IMR-90 (cell line): ENCODE data around the gene NEIL3. TPM values are rescaled to one million over a fixed set of nuclear protein-coding genes. Genes with fewer than 3 reads are reported as not detected.

Source experiments
- ATAC-seq: fragments of 200-7000 bp; cut with Tn5 transposase; 2 replicates; pipeline ENCODE4 v1.9.1; 2020; ENCODE audit warnings: low read depth, mild to moderate bottlenecking, moderate library complexity
- BruUV-seq: library from RNA; stranded (reverse); fragments of 400-500 nt; replicated peaks from 2 replicates; lab custom pipeline; 2021; lab: Mats Ljungman, UMichigan
- CTCF ChIA-PET: fragments of 300-600 bp; formaldehyde crosslinking; extraction: SDS; loops from one replicate; lab custom pipeline; 2021; ENCODE audit warnings: antibody characterized with exemption; lab: Yijun Ruan, JAX
- POLR2A ChIA-PET: fragments of 300-600 bp; sonication (Branson Sonifier 250); formaldehyde crosslinking; loops from one replicate; lab custom pipeline; 2022; ENCODE audit warnings: antibody characterized with exemption; ENCODE audit not compliant: unreplicated experiment; lab: Charles Lee
- DNase-seq: peaks from one replicate; pipeline ENCODE4 v3.0.0; 2013
- H2AFZ ChIP-seq: replicated peaks from 2 replicates; pipeline ENCODE3; 2013; ENCODE audit warnings: low read length, mild to moderate bottlenecking; ENCODE audit not compliant: poor library complexity
- H2AK5ac ChIP-seq: 2 replicates; pipeline ENCODE4 v1.6.1; 2013; ENCODE audit warnings: low read depth, low read length, inconsistent platforms
- H2AK9ac ChIP-seq: replicated peaks from 2 replicates; pipeline ENCODE3; 2013; ENCODE audit warnings: mild to moderate bottlenecking, low read depth, low read length, moderate library complexity; ENCODE audit not compliant: poor library complexity
- H2BK120ac ChIP-seq: 2 replicates; pipeline ENCODE4 v1.6.1; 2013; ENCODE audit warnings: low read depth, low read length, inconsistent platforms
- H2BK15ac ChIP-seq: 3 replicates; pipeline ENCODE4 v1.6.1; 2013; ENCODE audit warnings: low read depth, low read length, inconsistent platforms
- H2BK20ac ChIP-seq: 2 replicates; pipeline ENCODE4 v1.6.1; 2013; ENCODE audit warnings: low read depth, mild to moderate bottlenecking, inconsistent platforms, low read length, moderate library complexity
- H2BK5ac ChIP-seq: 2 replicates; pipeline ENCODE4 v1.6.1; 2013; ENCODE audit warnings: mild to moderate bottlenecking, low read depth, low read length, inconsistent platforms; ENCODE audit not compliant: poor library complexity, severe bottlenecking
- H3K14ac ChIP-seq: replicated peaks from 2 replicates; pipeline ENCODE4 v1.6.1; 2013; ENCODE audit warnings: low read depth, low read length, inconsistent platforms
- H3K18ac ChIP-seq: 2 replicates; pipeline ENCODE4 v1.6.1; 2013; ENCODE audit warnings: low read depth, low read length, control low read depth
- H3K23ac ChIP-seq: 2 replicates; pipeline ENCODE4 v1.6.1; 2013; ENCODE audit warnings: low read depth, low read length, inconsistent platforms
- H3K27ac ChIP-seq: 2 replicates; pipeline ENCODE4 v1.5.1; 2013; ENCODE audit warnings: mild to moderate bottlenecking, control low read depth, low read length; ENCODE audit not compliant: insufficient read depth
- H3K27me3 ChIP-seq: 2 replicates; pipeline ENCODE4 v1.6.1; 2013; ENCODE audit warnings: low read length; ENCODE audit not compliant: control insufficient read depth, insufficient read depth
- H3K36me3 ChIP-seq: 2 replicates; pipeline ENCODE4 v1.6.1; 2013; ENCODE audit warnings: low read length, mixed read lengths; ENCODE audit not compliant: control insufficient read depth, insufficient read depth
- H3K4ac ChIP-seq: 2 replicates; pipeline ENCODE4 v1.6.1; 2013; ENCODE audit warnings: low read depth, low read length, inconsistent platforms
- H3K4me1 ChIP-seq: 2 replicates; pipeline ENCODE4 v1.6.1; 2013; ENCODE audit warnings: low read length, mixed read lengths; ENCODE audit not compliant: control insufficient read depth, insufficient read depth
- H3K4me2 ChIP-seq: 2 replicates; pipeline ENCODE4 v1.6.1; 2013; ENCODE audit warnings: low read depth, mild to moderate bottlenecking, control low read depth, low read length, moderate library complexity
- H3K4me3 ChIP-seq: 2 replicates; pipeline ENCODE4 v1.5.1; 2013; ENCODE audit warnings: low read depth, mild to moderate bottlenecking, control low read depth, low read length, moderate library complexity; ENCODE audit not compliant: insufficient read depth
- H3K56ac ChIP-seq: 2 replicates; pipeline ENCODE4 v1.6.1; 2013; ENCODE audit warnings: low read length, inconsistent platforms; ENCODE audit not compliant: insufficient read depth; ENCODE audit errors: extremely low read depth
- H3K79me1 ChIP-seq, 2 experiments: 2 replicates each; pipeline ENCODE4 v1.6.1; 2013; ENCODE audit warnings: low read length in 2 of 2, inconsistent platforms in 1 of 2, low read depth in 1 of 2
- H3K9ac ChIP-seq: 2 replicates; pipeline ENCODE4 v1.6.1; 2013; ENCODE audit warnings: low read depth, low read length, control low read depth
- H3K9me1 ChIP-seq: 2 replicates; pipeline ENCODE4 v1.6.1; 2013; ENCODE audit warnings: low read length, inconsistent platforms; ENCODE audit not compliant: insufficient read depth
- H3K9me3 ChIP-seq: 2 replicates; pipeline ENCODE4 v1.6.1; 2013; ENCODE audit warnings: low read length; ENCODE audit not compliant: control insufficient read depth, insufficient read depth
- H4K20me1 ChIP-seq: 2 replicates; pipeline ENCODE4 v1.6.1; 2013; ENCODE audit warnings: low read length, inconsistent platforms; ENCODE audit not compliant: insufficient read depth
- H4K5ac ChIP-seq: 2 replicates; pipeline ENCODE4 v1.6.1; 2013; ENCODE audit warnings: mild to moderate bottlenecking, low read depth, low read length, control low read depth
- H4K8ac ChIP-seq, 2 experiments: 2 replicates each; pipeline ENCODE4 v1.6.1; 2013; ENCODE audit warnings: low read depth in 2 of 2, low read length in 2 of 2, control low read depth in 1 of 2, inconsistent platforms in 1 of 2
- H4K91ac ChIP-seq: 2 replicates; pipeline ENCODE4 v1.6.1; 2013; ENCODE audit warnings: low read depth, low read length, inconsistent platforms; ENCODE audit not compliant: insufficient read depth
- CEBPB ChIP-seq: IDR thresholded peaks from 2 replicates; pipeline ENCODE4 v1.6.1; 2012; ENCODE audit warnings: low read depth, low read length, improper control_type of control experiment
- CHD1 ChIP-seq: IDR thresholded peaks from 2 replicates; pipeline ENCODE4 v1.6.1; 2012; ENCODE audit warnings: low read depth, low read length, improper control_type of control experiment
- MXI1 ChIP-seq: IDR thresholded peaks from 2 replicates; pipeline ENCODE4 v1.6.1; 2012; ENCODE audit warnings: low read depth, mild to moderate bottlenecking, low read length, moderate library complexity, borderline replicate concordance
- NFE2L2 ChIP-seq: fragments of 150-350 bp; IDR thresholded peaks from 2 replicates; pipeline ENCODE4 v1.6.1; 2016; ENCODE audit warnings: low read depth, mild to moderate bottlenecking, low read length
- WGBS, 2 experiments: methylation state at CpG; one replicate each; pipeline versions ENCODE4 v1.1.5 to v1.1.7; 2013; ENCODE audit warnings: missing lambda C conversion rate in 2 of 2; ENCODE audit not compliant: insufficient read length in 1 of 2; ENCODE audit errors: extremely low coverage in 2 of 2; 5-methylcytosine and 5-hydroxymethylcytosine counted together
- dilution Hi-C: fragments of 300-500 bp; cut with HindIII; formaldehyde crosslinking; loops from one replicate; pipeline ENCODE4 v1.14.3; 2018; ENCODE audit warnings: low sequenced_read_pairs; ENCODE audit not compliant: unreplicated experiment
- in situ Hi-C: fragments of 300-500 bp; cut with MboI; formaldehyde crosslinking; loops from 3 replicates; pipeline ENCODE4 v1.14.3; 2019; ENCODE audit warnings: low sequenced_read_pairs, inconsistent platforms, mixed read lengths
- intact Hi-C: fragments of 100-400 bp; cut with micrococcal nuclease; formaldehyde crosslinking; loops from 2 replicates; pipeline ENCODE4 v1.10.0; 2022
- polyA plus RNA-seq, 3 experiments: library from polyadenylated mRNA; depleted of rRNA; stranded (reverse); fragments of >200 nt; gene quantifications; 2 replicates each; pipeline ENCODE4 v1.2.3, GENCODE V29; 2012; ENCODE audit warnings: low replicate concordance in 1 of 3
- total RNA-seq: library from RNA; depleted of rRNA; stranded (reverse); fragments of >200 nt; gene quantifications from 2 replicates; pipeline ENCODE4 v1.2.3, GENCODE V29; 2012

The NEIL3 gene
- total and polyA plus RNA-seq, 2 of the 4 experiments (the other 2 are of a cell fraction): 4.4 to 7.9 TPM

GRCh38 chr4:177404342-177404741, 94.7 kb downstream of the NEIL3 start:
- Histone ChIP-seq H3K27me3 (no peaks in the 10 kb centered on the region), H3K36me3 (no peaks in the 10 kb centered on the region), H3K27ac (no peak overlapping the region), H3K18ac (no peak overlapping the region), H2AFZ (no peak overlapping the region), H2BK15ac (no peak overlapping the region), H3K23ac (no peak overlapping the region), H4K91ac (no peak overlapping the region), H3K4ac (no peak overlapping the region), H3K9ac (no peak overlapping the region), H4K5ac (no peak overlapping the region), H2BK20ac (no peak overlapping the region), H3K4me1 (no peaks in the 10 kb centered on the region), H3K9me3 (no peaks in the 10 kb centered on the region), H2BK120ac (no peak overlapping the region), H3K4me3 (no peak overlapping the region), H2AK5ac (no peak overlapping the region), H3K56ac (no peak overlapping the region), H2AK9ac (no peak overlapping the region), H3K9me1 (no peaks in the 10 kb centered on the region), H4K20me1 (no peaks in the 10 kb centered on the region), H2BK5ac (no peak overlapping the region), H3K4me2 (no peak overlapping the region), H4K8ac (no peak overlapping the region), H3K14ac (no peak overlapping the region), H3K79me1 (no peaks in the 10 kb centered on the region)
- ATAC-seq (no peak), DNase-seq (no peak)
- ChIA-PET CTCF (interaction anchor here (0.6 kb wide), 1 partner anchor 1296 kb away, joined by 5 read pairs; no protein-coding TSS in a partner anchor), POLR2A (no interaction called here)
- no CpG with 5 or more reads among the region's 3 CpGs for WGBS, 2 experiments
- dilution Hi-C loops (no loop called here), intact Hi-C loops (no loop called here), in situ Hi-C loops (no loop called here)
- no TSS peak for BruUV-seq
- TF ChIP-seq MXI1 (no peak), CEBPB (no peak), CHD1 (no peak), NFE2L2 (no peak)
